HL-60/S4 treated with retinoic acid at 250 ng/mL for 4 days and 3 days (cell line): ENCODE measurements around the gene SLC26A1.

Experiments used
- in situ Hi-C: fragments of 300-500 bp; cut with MboI; formaldehyde crosslinking; loops from 2 replicates; pipeline ENCODE4 v1.7.0; 2022; ENCODE audit warnings: low sequenced_read_pairs

SLC26A1 gene, protein sequence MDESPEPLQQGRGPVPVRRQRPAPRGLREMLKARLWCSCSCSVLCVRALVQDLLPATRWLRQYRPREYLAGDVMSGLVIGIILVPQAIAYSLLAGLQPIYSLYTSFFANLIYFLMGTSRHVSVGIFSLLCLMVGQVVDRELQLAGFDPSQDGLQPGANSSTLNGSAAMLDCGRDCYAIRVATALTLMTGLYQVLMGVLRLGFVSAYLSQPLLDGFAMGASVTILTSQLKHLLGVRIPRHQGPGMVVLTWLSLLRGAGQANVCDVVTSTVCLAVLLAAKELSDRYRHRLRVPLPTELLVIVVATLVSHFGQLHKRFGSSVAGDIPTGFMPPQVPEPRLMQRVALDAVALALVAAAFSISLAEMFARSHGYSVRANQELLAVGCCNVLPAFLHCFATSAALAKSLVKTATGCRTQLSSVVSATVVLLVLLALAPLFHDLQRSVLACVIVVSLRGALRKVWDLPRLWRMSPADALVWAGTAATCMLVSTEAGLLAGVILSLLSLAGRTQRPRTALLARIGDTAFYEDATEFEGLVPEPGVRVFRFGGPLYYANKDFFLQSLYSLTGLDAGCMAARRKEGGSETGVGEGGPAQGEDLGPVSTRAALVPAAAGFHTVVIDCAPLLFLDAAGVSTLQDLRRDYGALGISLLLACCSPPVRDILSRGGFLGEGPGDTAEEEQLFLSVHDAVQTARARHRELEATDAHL

DNA sequence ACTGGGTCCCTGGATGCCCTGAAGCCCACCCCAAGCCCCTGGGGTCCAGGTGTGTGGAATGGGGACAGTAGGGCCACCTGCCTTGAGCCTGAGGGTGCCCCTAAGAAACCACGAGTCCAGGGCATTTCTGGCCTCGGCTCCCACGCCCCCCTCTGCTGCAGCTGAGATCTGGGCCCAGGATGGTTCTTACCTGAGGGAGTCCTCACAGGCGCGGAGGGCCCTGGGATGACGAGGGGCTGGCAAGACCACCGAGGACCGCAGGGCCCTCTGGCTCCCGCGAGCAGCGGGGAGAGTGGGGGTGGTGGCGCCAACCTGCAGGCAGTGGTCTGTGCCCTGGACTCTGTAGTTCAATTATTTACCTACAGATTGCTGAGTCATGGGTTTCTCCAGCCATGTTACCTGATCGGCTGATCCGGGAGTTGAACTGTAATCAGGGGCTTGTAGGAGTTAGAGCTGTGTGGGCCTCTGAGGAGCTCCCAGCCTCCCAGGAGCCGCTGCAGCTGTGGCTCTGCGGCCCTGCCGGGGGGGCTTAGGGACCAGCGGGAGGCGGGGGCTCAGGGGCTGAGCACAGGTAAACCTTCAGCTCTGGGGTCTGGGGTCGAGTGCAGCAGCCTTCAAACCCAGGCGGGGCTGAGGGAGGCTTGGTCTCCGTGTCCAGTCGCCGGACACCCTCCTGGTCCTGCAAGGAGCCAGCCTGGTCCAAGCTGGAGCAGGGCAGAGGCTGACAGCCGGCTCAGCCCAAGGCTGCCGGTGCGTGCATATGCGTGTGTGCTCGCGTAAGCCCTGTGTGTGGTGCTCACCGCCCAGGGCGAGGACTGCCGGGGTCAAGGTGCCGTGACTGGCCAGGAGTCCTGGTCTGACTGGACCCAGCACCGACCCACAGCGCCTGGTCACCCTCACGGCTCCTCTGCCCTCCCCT, at the start of gene SLC26A1:
TSS of gene SLC26A1 (minus strand) at position 294 of the 919 bp plus-strand sequence. CDS start 1,701 bp downstream, outside the sequence.
- in situ Hi-C loops = no loop called here

DNA sequence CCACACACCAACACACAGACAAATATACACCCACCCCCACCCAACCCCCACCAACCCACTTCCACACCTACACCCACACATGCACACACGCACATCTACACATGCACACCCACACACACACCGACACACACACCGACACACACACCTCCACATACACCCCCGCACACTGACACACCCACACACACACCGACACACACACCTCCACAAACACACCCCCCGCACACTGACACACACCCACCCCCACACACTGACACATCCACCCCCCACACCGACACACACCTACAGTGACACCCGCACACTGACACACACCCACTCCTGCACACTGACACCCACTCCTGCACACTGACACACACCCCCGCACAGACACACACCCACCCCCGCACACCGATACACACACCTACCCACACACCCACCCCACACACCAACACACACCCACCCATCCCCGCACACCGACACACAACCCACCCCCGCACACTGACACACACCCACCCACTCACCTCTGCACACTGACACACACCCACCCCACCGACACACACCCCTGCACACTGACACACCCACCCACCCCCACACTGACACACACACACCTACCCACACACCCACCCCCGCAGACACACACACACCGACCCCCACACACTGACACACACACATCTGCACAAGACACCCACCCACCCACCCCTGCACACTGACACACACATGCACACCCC, 49.3 kb upstream of the SLC26A1 start:
- in situ Hi-C loops = no loop called here

DNA sequence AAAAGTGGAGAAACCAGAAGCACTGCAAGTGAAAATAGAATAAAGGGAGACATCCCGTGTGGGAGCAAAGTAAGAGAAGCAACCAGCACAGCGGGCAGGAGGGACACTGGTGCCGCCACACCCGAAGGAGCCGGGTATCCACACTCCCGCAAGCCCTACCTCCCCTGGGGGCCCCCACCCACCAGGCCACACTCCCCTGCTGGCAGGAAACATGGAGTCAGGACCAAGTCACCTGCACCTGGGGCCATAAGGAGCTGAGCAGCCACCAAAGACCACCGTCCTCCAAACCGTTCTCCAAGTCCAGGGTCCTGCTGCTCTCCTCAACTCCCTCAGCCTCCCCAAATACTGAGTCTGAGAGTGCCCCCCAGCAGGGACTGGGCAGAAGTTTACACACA, 48.7 kb upstream of the SLC26A1 start:
- in situ Hi-C loops = no loop called here

DNA sequence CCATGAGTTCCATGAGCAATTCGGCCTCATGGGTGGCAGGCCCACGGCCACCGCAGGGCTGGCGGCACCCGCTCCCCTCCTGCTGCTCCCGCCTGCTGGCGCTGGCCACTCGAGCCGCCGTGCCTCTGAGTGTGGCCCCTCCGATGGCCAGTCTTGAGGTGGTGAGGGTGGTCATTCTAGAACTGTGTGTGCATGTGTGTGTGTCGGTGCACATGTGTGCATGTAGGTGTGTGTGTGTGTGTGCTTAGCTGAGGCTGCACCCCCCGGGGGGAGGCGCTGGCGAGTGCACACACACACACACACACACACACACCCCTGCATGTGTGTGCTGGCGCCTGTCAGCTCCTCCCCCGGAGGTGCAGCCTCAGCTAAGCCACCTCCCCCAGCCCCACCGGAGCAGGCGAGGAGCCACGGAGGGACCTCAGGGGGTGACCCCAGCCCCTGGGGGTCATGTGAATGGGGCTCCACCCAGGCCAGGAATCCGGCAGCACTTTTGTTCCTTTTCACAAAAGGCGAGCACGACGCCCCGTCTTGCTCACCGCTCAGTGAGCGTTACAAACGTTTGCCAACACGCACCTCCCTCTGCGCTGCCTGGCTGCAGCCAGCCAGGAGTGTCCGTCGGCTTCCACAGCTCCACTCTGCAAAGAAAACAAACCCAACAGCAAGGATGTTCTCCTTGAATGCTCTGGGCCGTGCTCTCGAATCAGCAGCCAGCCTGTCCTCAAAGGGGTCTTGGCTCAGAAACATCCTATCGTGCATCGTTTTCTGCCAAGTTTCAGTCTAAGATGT, 48.1 kb upstream of the SLC26A1 start:
- in situ Hi-C loops = no loop called here

DNA sequence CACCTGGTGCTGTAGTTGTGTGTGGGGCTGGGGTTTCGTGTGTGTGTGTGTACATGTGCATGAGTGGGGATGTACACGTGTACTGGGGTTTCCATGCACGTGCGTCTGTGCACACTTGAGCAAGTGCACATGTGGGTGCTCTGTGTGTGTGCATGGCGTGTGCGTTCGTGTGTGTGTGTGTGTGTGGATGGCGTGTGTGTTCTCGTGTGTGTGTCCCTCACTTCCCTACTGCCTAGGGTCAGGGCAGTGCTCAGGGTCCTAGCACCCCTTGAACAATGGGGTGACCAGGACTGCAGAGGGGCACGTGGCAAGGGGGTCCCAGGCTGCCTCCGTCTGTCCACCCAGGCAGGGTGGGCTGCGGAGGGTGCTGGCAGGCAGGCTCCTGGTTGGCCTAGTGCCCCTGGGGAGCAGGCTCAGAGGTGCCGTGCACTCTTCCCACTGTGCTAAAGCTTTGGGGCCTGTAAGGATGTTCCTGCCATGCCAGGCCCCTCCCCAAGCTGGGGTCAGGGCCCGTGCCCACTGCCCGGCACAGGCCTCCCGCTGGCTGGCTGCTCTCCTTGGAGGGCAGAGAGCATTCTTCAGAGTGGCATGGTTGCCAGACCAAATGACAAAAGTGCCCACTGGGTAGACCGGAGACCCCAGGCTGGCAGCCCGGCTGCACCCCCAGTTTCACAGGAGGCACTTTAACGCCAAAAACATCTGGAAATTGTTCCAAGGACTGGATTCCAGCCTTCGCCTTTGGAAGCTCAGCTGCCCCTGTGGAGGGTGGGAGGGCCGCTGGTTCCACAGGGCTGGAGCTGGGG, 47.3 kb upstream of the SLC26A1 start:
- in situ Hi-C loops = no loop called here

DNA sequence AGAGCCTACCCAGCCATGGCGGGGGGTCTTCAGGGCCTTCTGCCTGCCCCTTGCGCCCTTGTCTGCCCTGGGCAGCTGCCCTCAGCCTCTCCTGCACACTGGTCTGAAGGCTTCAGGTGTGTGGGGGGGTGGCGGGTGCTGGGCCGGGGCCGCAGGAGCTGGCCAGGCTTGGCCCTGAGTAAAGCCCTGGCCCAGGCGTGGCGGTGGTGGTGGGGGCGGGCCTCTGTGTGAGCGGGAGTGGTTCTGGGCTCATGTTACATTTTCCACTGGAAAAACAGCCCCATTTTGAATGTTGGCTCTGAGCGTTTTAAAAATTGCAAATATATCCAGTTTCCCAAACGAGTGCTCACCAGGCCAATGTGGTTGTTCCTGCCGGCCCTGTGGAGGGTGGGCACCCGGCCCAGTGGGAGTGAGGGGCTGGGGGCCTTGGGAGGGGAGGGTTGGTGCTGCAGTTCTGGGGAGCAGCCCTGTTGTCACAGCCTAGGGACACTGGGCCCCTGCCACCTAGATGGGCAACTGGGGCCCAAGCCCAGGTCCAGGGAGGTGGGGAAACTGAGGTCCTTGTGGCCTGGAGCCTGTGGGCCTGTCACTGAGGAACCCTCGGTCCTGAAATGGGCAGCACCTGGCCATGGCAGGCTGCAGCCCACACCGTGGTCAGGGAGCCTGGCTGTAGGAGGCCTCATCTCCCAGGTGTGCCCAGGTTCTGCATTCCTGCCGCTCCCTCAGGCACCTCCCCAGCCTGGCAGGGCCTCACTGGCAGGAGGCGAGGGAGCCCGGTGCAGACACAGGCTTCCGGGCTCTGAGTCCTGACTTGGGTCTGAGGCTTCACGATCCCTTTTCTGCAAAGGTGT, 46.5 kb upstream of the SLC26A1 start:
- in situ Hi-C loops = no loop called here

DNA sequence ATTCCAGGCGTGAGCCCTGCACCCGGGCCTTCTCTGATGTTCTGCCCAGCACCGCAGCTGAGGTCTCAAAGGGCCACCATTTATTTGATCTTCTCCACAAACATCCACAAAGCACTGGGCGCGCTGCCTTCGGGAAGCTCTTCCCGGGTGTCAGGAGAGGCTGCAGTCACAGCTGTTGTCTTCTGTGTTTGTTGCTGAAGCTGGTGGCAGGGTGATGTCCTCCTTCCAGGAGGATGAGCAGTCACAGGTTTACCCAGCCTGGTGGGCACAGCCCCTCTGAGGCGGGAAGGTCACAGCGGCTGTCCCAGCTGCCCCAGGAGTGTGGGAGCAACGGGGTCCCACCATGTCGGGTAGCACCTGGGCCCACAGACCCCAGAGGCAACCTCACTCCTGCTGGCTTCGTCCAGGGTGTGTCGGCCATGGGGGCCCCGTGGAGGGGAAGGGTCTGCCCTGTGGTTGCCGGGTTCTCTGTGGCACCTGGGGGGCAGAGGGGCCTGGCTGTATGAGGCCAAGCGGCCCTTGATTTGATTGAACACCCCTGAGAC, 45.8 kb upstream of the SLC26A1 start:
- in situ Hi-C loops = no loop called here

DNA sequence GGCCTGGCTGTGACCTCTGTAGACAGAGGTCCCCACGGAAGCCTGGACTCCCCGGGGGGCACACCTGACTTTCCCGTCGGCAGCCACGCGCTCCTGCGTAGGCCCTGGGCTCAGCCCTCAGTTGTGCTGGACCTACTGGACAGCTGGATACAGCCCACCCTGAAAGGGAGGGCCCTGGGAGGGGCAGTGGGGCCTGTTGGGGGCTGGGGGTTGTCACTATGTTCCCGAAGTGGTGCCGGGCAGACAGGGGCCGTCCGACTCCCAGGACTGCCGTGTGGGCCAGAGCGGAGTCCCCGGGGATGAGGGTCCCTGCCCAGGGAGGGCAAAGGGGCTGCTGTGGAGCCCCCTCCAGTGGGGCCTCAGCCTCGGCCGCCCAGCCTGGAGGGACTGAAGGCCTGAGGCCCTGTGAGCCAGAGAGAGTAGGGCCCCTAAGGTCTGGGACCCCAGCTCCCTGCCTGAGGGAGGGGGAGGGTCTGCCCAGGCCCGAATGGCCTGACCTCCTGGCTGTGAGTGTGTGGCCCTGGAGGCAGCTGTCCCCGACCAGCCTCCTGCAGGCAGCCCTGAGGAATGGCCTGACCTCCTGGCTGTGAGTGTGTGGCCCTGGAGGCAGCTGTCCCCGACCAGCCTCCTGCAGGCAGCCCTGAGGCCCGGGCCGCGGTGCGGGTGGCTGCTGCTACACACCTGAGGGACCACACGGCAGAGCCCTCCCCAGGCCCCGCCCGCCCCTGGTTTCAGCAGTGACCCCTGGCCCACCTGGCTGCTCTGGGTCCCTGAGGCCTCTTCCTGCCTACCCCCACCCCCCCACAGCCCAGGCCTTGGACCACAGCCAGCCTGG, 44.0 kb upstream of the SLC26A1 start:
- in situ Hi-C loops = no loop called here

DNA sequence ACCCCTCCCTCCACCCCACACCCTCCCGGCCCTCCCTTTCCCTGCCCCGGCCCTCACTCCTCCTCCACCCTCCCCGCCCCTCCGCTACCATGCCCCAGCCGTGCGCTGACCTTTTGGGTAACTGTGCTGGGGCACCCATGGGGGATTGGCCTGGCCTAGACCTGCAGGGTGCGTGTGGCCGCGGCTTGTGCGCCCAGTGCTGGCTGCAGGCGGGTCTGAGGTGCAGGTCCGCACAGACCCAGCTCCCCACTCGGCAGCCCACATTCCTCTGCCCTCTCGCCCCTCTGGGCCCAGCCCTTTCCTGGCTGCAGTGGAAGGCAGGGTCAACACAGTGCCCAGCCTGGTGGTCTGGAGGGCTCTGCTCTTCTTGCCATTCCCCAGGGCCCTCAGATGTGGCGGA, 42.9 kb upstream of the SLC26A1 start:
- in situ Hi-C loops = no loop called here

DNA sequence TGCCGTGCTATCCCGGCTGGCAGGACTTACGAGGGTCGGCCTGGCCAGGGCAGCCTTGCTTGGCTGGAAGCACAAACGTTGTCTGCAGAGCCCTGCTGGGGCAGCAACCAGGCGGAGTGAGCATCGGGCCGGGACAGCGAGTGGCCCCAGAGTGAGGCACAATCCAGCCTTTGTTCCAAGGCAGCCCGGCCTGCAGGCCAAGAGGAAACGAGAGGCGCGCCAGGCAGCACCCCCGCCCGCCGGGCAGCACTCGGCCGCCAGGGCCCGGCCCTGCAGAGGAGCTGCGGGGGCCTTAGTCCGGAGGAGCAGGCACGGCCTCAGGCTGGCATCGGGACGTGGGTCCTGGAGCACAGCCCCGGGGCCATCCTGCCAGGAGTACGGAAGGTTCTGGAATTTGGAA, 42.3 kb upstream of the SLC26A1 start:
- in situ Hi-C loops = no loop called here

DNA sequence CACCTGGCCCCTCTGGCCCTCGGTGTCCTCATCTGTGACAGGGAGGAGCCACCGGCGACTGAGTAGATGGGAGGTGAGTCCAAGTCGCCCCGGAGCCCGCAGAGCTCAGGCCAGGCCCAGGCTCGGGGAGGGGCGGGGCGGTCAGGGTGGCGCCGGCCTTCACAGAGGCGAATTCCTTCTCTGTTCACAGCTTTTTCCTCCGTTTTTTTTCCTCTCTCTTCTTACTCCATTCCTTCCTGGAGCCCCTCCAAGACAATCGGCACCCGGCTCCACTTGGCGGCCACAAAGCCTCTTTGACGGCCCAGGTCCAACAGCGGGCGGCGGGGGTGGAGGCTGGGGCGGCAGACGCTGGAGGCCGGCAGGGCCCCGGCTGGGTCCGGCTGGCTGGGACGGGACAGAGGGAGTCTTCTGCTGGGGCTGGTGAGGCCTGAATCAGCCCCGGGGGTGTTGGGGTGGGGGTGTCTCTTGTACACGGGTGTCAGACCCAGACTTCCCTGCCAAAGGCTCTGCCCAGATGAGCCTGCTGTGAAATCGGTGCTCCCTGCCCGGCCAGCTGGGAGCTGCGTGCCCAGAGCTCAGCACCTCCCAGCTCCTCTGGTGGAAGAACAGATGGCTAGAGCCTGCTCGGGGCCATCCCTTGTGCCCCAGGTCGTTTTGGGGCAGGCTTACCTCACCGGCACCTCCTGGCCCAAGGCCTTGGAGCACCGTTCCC, 40.8 kb upstream of the SLC26A1 start:
- in situ Hi-C loops = no loop called here

DNA sequence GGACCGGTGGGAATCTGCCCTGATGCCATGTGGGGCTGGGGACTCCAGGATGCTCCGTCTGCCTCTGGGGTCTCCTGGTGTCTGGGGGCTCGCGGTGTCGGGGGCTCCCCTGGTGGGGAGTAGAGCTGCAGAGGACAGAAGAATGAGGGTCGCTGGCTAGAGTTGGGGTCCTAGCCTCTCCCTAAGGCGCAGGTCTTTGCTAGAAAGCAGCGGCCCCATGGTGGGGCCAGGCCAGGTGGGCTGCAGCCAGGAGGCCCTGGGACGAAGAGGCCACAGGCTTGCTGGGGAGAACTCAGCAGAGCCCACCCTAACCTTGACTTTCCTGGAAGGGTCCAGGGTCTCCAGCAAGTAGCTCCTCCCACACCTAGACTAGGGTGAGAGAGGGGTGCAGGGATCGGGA, 39.7 kb upstream of the SLC26A1 start:
- in situ Hi-C loops = no loop called here

DNA sequence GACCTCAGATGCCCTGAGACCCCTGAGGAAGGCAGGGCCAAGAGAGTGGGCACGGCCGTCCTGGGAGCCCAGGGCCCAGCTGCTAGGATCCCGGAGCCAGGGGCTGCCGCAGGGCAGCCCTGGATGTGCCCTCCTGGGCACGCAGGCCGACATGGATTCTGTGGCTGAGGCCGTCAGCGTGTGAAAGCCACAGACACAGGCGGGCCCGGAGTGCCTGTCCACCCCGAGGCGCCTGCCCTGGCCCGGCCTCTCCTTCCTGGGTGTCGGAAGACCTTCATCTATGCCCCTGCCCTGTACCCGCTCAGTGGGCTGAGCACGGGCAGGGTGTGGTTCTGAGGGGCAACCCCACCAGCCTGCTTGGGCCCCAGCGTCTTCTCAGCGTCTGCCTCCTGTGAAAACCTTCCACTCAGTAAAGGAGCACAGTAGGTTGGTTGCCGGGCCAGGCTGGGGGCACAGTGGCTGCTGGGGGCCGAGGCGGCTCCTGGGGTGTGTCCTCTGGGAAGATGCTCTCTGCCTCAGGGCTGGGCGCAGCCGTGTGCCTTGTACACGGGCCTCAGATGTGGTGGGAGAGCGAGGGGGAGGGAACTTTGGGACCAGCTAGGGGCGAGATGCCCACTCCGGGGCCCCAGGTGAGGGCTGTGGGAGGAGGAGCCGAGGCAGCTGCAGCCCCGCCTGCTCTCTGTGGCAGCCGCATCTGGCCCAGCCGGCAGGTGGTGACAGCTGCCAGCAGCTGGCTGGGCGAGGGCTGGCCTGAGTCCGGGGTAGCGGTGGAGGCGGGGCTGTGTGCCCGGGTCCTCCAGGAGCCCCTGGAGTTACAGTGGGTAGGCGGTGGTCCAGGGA, 39.0 kb upstream of the SLC26A1 start:
- in situ Hi-C loops = no loop called here

DNA sequence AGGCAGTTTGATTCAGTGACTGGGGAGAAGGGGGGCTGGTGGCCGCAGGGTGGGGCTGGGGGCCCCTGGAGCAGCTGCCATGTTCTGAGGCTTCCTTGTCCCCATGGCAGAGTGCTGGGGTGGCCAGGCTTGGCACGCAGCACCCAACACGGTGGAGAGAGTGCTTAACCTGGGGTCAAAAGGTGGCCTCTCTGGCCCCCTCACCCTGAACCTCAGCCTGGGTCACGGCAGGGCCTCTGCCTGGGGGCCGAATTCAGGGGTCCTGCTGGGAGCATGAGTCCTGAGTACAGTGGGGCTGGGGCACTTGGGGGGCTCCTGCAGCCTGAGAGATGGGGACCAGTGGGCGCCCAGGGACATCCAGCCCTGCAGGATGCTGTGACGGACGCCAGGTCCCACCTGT, 38.1 kb upstream of the SLC26A1 start:
- in situ Hi-C loops = no loop called here

DNA sequence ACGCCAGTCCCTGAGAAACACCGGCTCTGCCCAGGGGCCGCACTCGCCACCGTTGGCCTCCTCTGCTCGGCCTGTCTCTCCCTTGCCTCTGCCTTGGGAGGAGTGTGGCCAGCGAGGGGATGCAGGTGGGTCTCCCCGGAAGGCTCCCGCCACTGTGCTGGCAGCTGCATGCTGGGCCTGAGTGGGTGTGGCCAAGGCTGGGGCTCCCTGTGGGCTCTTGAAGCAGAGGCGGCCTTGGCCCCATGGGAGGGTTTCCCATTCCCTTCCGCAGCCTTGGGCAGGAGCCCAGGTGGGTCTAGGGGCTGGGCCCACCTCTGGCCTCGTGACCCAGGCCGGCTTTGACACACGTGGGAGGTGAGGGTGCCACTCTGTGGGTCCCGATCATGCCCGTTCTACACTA, 37.4 kb upstream of the SLC26A1 start:
- in situ Hi-C loops = no loop called here

DNA sequence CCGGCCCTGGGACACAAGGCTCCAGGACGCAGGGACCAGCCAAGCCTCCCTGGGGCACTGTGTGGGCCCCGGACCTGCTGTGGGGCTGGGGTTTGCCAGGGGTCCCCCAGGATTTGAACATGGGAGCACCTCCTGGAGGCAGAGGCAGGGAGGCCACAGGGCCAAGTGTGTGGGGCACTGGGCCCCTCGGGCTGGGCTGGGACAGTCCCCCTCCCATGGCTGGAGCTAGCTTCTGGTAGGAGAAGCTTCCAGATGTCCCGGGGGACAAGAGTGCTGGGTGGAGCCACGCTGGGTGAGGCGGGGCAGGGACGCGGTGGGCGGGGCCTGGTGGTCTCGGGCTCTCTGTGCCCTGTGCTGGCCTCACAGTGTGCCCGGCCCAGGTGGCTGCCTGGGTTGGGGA, 36.8 kb upstream of the SLC26A1 start:
- in situ Hi-C loops = no loop called here
